HEK293 (cell line): ENCODE results near the gene POU2AF1.

Experiments used
- CTCF ChIA-PET: fragments of 350-600 bp; formaldehyde crosslinking; extraction: SDS; loops from one replicate; lab custom pipeline; 2021; ENCODE audit warnings: antibody characterized with exemption; lab: Yijun Ruan, JAX
- POLR2A ChIA-PET: fragments of 300-600 bp; formaldehyde crosslinking; extraction: SDS; loops from one replicate; lab custom pipeline; 2020; ENCODE audit warnings: antibody characterized with exemption, inconsistent platforms; lab: Yijun Ruan, JAX
- H3K27ac ChIP-seq: fragments of 200-500 bp; sonication (Bioruptor generic); 2 replicates; pipeline ENCODE4 v1.5.1; 2014; ENCODE audit warnings: low read depth, low read length, control low read depth, inconsistent platforms; ENCODE audit errors: extremely low read depth
- H3K36me3 ChIP-seq, 2 experiments: fragments of 200-500 bp in 1 of 2; sonication (Bioruptor generic) in 1 of 2; 1 replicate in 1 of 2; 2 replicates in 1 of 2; pipeline ENCODE4 v1.5.1; 2014 to 2017; ENCODE audit warnings: inconsistent platforms in 2 of 2, low read length in 2 of 2; ENCODE audit not compliant: control insufficient read depth in 2 of 2, insufficient read depth in 1 of 2
- H3K4me1 ChIP-seq: fragments of 200-500 bp; sonication (Bioruptor generic); 2 replicates; pipeline ENCODE4 v1.5.1; 2014; ENCODE audit warnings: mild to moderate bottlenecking, low read length, inconsistent platforms; ENCODE audit not compliant: control insufficient read depth, insufficient read depth
- H3K4me3 ChIP-seq: 2 replicates; pipeline ENCODE4 v1.5.1; 2011; ENCODE audit warnings: low read depth, mild to moderate bottlenecking, control low read depth, low read length, moderate library complexity
- H3K9me3 ChIP-seq: fragments of 200-500 bp; sonication (Bioruptor generic); 2 replicates; pipeline ENCODE4 v1.5.1; 2014; ENCODE audit warnings: low read depth, low read length, inconsistent platforms; ENCODE audit not compliant: control insufficient read depth, insufficient read depth
- GLIS2 ChIP-seq: fragments of 450-650 bp; formaldehyde crosslinking; IDR thresholded peaks from 2 replicates; pipeline ENCODE4 v1.5.1; 2016; ENCODE audit warnings: missing biosample characterization, missing genetic modification characterization
- KLF1 ChIP-seq: fragments of 450-650 bp; formaldehyde crosslinking; IDR thresholded peaks from 2 replicates; pipeline ENCODE4 v1.5.1; 2016; ENCODE audit warnings: missing biosample characterization, missing genetic modification characterization
- KLF10 ChIP-seq: fragments of 450-650 bp; IDR thresholded peaks from 2 replicates; pipeline ENCODE4 v1.5.1; 2018; ENCODE audit warnings: missing biosample characterization, mild to moderate bottlenecking, missing genetic modification characterization
- MZF1 ChIP-seq: fragments of 450-650 bp; formaldehyde crosslinking; IDR thresholded peaks from 2 replicates; pipeline ENCODE4 v1.5.1; 2017; ENCODE audit warnings: missing biosample characterization, missing genetic modification characterization, borderline replicate concordance
- TRIM28 ChIP-seq: IDR thresholded peaks from 2 replicates; pipeline ENCODE4 v1.6.1; 2011; ENCODE audit warnings: low read length, control low read depth, borderline replicate concordance
- ZBTB7A ChIP-seq: fragments of 450-650 bp; formaldehyde crosslinking; IDR thresholded peaks from 2 replicates; pipeline ENCODE4 v1.5.1; 2016; ENCODE audit warnings: low read depth, missing biosample characterization, missing genetic modification characterization
- ZFP3 ChIP-seq: fragments of 450-650 bp; formaldehyde crosslinking; IDR thresholded peaks from 2 replicates; pipeline ENCODE4 v1.5.1; 2016; ENCODE audit warnings: low read depth, missing biosample characterization, missing genetic modification characterization
- ZIC2 ChIP-seq: fragments of 450-650 bp; formaldehyde crosslinking; IDR thresholded peaks from 2 replicates; pipeline ENCODE4 v1.5.1; 2016; ENCODE audit warnings: missing biosample characterization, missing genetic modification characterization
- ZNF138 ChIP-seq: fragments of 450-650 bp; formaldehyde crosslinking; IDR thresholded peaks from 2 replicates; pipeline ENCODE4 v1.5.1; 2016; ENCODE audit warnings: missing biosample characterization, missing genetic modification characterization, borderline replicate concordance
- ZNF148 ChIP-seq: fragments of 450-650 bp; formaldehyde crosslinking; IDR thresholded peaks from 2 replicates; pipeline ENCODE4 v1.5.0; 2017; ENCODE audit warnings: missing biosample characterization, missing genetic modification characterization, borderline replicate concordance
- ZNF175 ChIP-seq: fragments of 450-650 bp; formaldehyde crosslinking; IDR thresholded peaks from 2 replicates; pipeline ENCODE4 v1.5.1; 2016; ENCODE audit warnings: missing biosample characterization, missing genetic modification characterization
- ZNF248 ChIP-seq: fragments of 450-650 bp; formaldehyde crosslinking; IDR thresholded peaks from 2 replicates; pipeline ENCODE4 v1.5.1; 2017; ENCODE audit warnings: missing biosample characterization, missing genetic modification characterization
- ZNF274 ChIP-seq, 2 experiments: fragments of 200-500 bp in 1 of 2; fragments of 450-650 bp in 1 of 2; sonication (Bioruptor generic) in 1 of 2; formaldehyde crosslinking in 1 of 2; IDR thresholded peaks; 2 replicates each; pipeline versions ENCODE4 v1.5.1 to v1.6.1; 2014 to 2016; ENCODE audit warnings: borderline replicate concordance in 1 of 2, inconsistent platforms in 1 of 2, low read length in 1 of 2, missing biosample characterization in 1 of 2, missing genetic modification characterization in 1 of 2
- ZNF341 ChIP-seq: fragments of 450-650 bp; formaldehyde crosslinking; IDR thresholded peaks from 2 replicates; pipeline ENCODE4; 2016; ENCODE audit warnings: low read depth, missing biosample characterization, missing genetic modification characterization
- ZNF350 ChIP-seq: fragments of 450-650 bp; formaldehyde crosslinking; IDR thresholded peaks from 2 replicates; pipeline ENCODE4 v1.5.0; 2017; ENCODE audit warnings: missing biosample characterization, mild to moderate bottlenecking, missing genetic modification characterization
- ZNF394 ChIP-seq: fragments of 450-650 bp; formaldehyde crosslinking; IDR thresholded peaks from 2 replicates; pipeline ENCODE4 v1.5.1; 2016; ENCODE audit warnings: missing biosample characterization, missing genetic modification characterization, mild to moderate bottlenecking, moderate library complexity, borderline replicate concordance
- ZNF404 ChIP-seq: fragments of 450-650 bp; formaldehyde crosslinking; IDR thresholded peaks from 2 replicates; pipeline ENCODE4 v1.5.1; 2017; ENCODE audit warnings: missing biosample characterization, missing genetic modification characterization
- ZNF426 ChIP-seq: fragments of 450-650 bp; formaldehyde crosslinking; IDR thresholded peaks from 2 replicates; pipeline ENCODE4 v1.5.1; 2017; ENCODE audit warnings: missing biosample characterization, missing genetic modification characterization, mild to moderate bottlenecking, inconsistent platforms, moderate library complexity
- ZNF596 ChIP-seq: fragments of 450-650 bp; IDR thresholded peaks from 2 replicates; pipeline ENCODE4 v1.5.0; 2018; ENCODE audit warnings: missing biosample characterization, mild to moderate bottlenecking, missing genetic modification characterization, moderate library complexity
- ZNF658 ChIP-seq: fragments of 450-650 bp; formaldehyde crosslinking; IDR thresholded peaks from 2 replicates; pipeline ENCODE4; 2016; ENCODE audit warnings: missing biosample characterization, missing genetic modification characterization
- ZNF785 ChIP-seq: fragments of 450-650 bp; formaldehyde crosslinking; IDR thresholded peaks from 2 replicates; pipeline ENCODE4 v1.5.1; 2016; ENCODE audit warnings: missing biosample characterization, missing genetic modification characterization
- ZNF843 ChIP-seq: fragments of 450-650 bp; formaldehyde crosslinking; IDR thresholded peaks from 2 replicates; pipeline ENCODE4 v1.5.1; 2016; ENCODE audit warnings: missing biosample characterization, missing genetic modification characterization
- TF ChIP-seq, protein P1 (sequence below): fragments of 450-650 bp; formaldehyde crosslinking; IDR thresholded peaks from 2 replicates; pipeline ENCODE4 v1.5.1; 2016; ENCODE audit warnings: missing biosample characterization, missing genetic modification characterization
- TF ChIP-seq, protein P2 (sequence below): fragments of 450-650 bp; formaldehyde crosslinking; IDR thresholded peaks from 2 replicates; pipeline ENCODE4 v1.5.1; 2016; ENCODE audit warnings: missing biosample characterization, missing genetic modification characterization
- TF ChIP-seq, protein P3 (sequence below): fragments of 450-650 bp; formaldehyde crosslinking; IDR thresholded peaks from 2 replicates; pipeline ENCODE4 v1.5.1; 2016; ENCODE audit warnings: missing biosample characterization, missing genetic modification characterization

POU2AF1 gene

DNA sequence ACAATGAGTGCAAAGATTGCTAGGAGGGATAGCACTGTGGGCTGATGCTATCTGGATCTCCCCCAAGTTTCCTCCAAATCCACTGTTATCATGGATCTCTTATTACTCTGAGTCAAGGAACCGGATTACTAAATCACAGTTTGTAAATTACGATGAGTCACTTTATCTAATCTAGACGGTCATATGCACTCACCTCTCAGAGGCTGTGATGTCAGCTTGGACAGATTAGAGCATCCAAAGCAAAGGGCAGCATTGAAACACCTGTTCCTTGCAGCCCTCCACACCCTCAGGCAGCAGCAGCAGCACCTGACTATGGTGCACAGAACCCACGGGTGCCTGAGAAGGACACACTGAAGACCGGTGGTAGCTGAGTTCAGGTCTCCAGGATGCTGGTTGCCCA lies 14.0 kb upstream of the POU2AF1 start:
- H3K4me1 ChIP-seq = no peaks in the 10 kb centered on the region
- no peaks in the 10 kb centered on the region for H3K36me3 ChIP-seq
- no peak for TF ChIP-seq GLIS2 (tag by site-specific recombination)
- no peak for TF ChIP-seq ZNF394 (tag by site-specific recombination)
- TF ChIP-seq, protein P1, sequence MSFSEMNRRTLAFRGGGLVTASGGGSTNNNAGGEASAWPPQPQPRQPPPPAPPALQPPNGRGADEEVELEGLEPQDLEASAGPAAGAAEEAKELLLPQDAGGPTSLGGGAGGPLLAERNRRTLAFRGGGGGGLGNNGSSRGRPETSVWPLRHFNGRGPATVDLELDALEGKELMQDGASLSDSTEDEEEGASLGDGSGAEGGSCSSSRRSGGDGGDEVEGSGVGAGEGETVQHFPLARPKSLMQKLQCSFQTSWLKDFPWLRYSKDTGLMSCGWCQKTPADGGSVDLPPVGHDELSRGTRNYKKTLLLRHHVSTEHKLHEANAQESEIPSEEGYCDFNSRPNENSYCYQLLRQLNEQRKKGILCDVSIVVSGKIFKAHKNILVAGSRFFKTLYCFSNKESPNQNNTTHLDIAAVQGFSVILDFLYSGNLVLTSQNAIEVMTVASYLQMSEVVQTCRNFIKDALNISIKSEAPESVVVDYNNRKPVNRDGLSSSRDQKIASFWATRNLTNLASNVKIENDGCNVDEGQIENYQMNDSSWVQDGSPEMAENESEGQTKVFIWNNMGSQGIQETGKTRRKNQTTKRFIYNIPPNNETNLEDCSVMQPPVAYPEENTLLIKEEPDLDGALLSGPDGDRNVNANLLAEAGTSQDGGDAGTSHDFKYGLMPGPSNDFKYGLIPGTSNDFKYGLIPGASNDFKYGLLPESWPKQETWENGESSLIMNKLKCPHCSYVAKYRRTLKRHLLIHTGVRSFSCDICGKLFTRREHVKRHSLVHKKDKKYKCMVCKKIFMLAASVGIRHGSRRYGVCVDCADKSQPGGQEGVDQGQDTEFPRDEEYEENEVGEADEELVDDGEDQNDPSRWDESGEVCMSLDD (tag by site-specific recombination) = no peak
- TF ChIP-seq ZNF350 (tag by site-specific recombination) = no peak
- TF ChIP-seq, protein P2, sequence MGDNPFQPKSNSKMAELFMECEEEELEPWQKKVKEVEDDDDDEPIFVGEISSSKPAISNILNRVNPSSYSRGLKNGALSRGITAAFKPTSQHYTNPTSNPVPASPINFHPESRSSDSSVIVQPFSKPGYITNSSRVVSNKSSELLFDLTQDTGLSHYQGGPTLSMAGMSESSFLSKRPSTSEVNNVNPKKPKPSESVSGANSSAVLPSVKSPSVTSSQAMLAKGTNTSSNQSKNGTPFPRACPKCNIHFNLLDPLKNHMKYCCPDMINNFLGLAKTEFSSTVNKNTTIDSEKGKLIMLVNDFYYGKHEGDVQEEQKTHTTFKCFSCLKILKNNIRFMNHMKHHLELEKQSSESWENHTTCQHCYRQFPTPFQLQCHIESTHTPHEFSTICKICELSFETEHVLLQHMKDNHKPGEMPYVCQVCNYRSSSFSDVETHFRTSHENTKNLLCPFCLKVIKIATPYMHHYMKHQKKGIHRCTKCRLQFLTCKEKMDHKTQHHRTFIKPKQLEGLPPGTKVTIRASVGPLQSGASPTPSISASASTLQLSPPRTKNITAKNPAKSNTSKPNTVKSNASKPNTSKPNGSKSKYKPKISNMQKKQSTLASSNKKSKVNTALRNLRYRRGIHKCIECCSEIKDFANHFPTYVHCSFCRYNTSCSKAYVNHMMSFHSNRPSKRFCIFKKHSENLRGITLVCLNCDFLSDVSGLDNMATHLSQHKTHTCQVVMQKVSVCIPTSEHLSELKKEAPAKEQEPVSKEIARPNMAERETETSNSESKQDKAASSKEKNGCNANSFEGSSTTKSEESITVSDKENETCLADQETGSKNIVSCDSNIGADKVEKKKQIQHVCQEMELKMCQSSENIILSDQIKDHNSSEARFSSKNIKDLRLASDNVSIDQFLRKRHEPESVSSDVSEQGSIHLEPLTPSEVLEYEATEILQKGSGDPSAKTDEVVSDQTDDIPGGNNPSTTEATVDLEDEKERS (tag by site-specific recombination) = no peak
- no peak for TF ChIP-seq ZBTB7A (tag by site-specific recombination)
- no peak for TF ChIP-seq ZNF138 (tag by site-specific recombination)
- TF ChIP-seq ZNF843 (tag by site-specific recombination) = no peak
- TF ChIP-seq MZF1 (tag by site-specific recombination) = no peak
- no peak for TF ChIP-seq TRIM28
- TF ChIP-seq ZNF596 (tag by site-specific recombination) = no peak
- TF ChIP-seq ZNF404 (tag by site-specific recombination) = no peak
- no peak for TF ChIP-seq ZNF426 (tag by site-specific recombination)
- TF ChIP-seq ZNF274 (IDR thresholded peaks at IDR 0.05; ENCODE audit: low read length) = no peak
- TF ChIP-seq ZNF274 (tag by site-specific recombination; IDR thresholded peaks at IDR 0.05; ENCODE audit: borderline replicate concordance) = no peak
- no peak for TF ChIP-seq ZNF658 (tag by site-specific recombination)
- no peak for TF ChIP-seq KLF10
- TF ChIP-seq ZFP3 (tag by site-specific recombination) = no peak
- no peak for TF ChIP-seq ZIC2 (tag by site-specific recombination)
- TF ChIP-seq ZNF341 (tag by site-specific recombination) = no peak
- no peaks in the 10 kb centered on the region for H3K9me3 ChIP-seq
- ChIA-PET CTCF (interaction anchor here (0.6 to 0.7 kb wide), 2 partner anchors 30 to 210 kb away, joined by 3 read pairs; no protein-coding TSS in a partner anchor), POLR2A (no interaction called here)
- H3K4me3 ChIP-seq = no peak overlapping the region
- no peak overlapping the region for H3K27ac ChIP-seq

DNA sequence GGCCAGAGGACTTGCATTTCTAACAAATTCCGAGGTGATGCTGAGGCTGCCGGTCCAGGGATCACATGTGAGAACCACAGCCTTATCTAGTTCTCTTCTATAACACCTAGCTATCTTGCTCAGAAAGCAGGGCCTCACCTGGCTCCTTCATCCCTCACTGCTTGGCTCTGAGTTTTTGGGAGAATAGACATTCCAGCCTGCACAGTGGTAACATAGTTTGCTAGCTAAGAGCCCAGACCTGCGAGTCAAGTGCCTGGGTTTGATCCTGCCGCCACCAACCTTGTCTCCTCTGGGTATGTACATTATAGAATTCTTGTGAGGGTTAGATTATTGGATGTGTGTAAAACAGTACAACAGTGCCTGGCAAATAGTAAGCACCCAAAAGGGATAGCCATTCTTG lies 13.5 kb upstream of the POU2AF1 start:
- CTCF ChIA-PET = interaction anchor here (0.9 kb wide), 1 partner anchor 37 kb away, joined by 5 read pairs; no protein-coding TSS in a partner anchor
- Histone ChIP-seq H3K4me3 (no peak overlapping the region), H3K4me1 (no peaks in the 10 kb centered on the region), H3K27ac (no peak overlapping the region), H3K9me3 (no peaks in the 10 kb centered on the region), H3K36me3 (no peaks in the 10 kb centered on the region)
- POLR2A ChIA-PET = no interaction called here
- TF ChIP-seq, protein P3, sequence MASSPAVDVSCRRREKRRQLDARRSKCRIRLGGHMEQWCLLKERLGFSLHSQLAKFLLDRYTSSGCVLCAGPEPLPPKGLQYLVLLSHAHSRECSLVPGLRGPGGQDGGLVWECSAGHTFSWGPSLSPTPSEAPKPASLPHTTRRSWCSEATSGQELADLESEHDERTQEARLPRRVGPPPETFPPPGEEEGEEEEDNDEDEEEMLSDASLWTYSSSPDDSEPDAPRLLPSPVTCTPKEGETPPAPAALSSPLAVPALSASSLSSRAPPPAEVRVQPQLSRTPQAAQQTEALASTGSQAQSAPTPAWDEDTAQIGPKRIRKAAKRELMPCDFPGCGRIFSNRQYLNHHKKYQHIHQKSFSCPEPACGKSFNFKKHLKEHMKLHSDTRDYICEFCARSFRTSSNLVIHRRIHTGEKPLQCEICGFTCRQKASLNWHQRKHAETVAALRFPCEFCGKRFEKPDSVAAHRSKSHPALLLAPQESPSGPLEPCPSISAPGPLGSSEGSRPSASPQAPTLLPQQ (tag by site-specific recombination) = no peak
- TF ChIP-seq ZNF175 = no peak
- no peak for TF ChIP-seq ZNF148 (tag by site-specific recombination)
- no peak for TF ChIP-seq ZNF248 (tag by site-specific recombination)
- no peak for TF ChIP-seq KLF1 (tag by site-specific recombination)
- TF ChIP-seq ZNF596 (tag by site-specific recombination) = no peak
- TF ChIP-seq ZNF785 (tag by site-specific recombination) = no peak
- TF ChIP-seq ZNF274 (IDR thresholded peaks at IDR 0.05; ENCODE audit: low read length) = no peak
- no peak for TF ChIP-seq ZNF274 (tag by site-specific recombination; IDR thresholded peaks at IDR 0.05; ENCODE audit: borderline replicate concordance)
